WERI-Rb-1 (cell line): ENCODE measurements around the gene GATA3.

Source experiments
- DNase-seq: peaks from one replicate; pipeline ENCODE4 v3.0.0-alpha.2; 2020
- H3K27ac ChIP-seq: fragments of 250-450 bp; sonication (Bioruptor Pico); 2 replicates; pipeline ENCODE4 v1.5.1; 2020; ENCODE audit warnings: mild to moderate bottlenecking, moderate library complexity
- H3K27me3 ChIP-seq: fragments of 250-450 bp; sonication (Bioruptor Pico); 2 replicates; pipeline ENCODE4 v1.5.1; 2021; ENCODE audit warnings: mild to moderate bottlenecking, low read depth, moderate library complexity; ENCODE audit not compliant: insufficient read depth, severe bottlenecking
- H3K36me3 ChIP-seq: fragments of 250-450 bp; sonication (Bioruptor Pico); 2 replicates; pipeline ENCODE4 v1.5.1; 2020; ENCODE audit warnings: mild to moderate bottlenecking, moderate library complexity
- H3K4me3 ChIP-seq: 2 replicates; pipeline ENCODE4 v1.5.1; 2011; ENCODE audit warnings: low read depth, mild to moderate bottlenecking, control low read depth, low read length
- H3K9me3 ChIP-seq: fragments of 250-450 bp; sonication (Bioruptor Pico); 2 replicates; pipeline ENCODE4 v1.5.1; 2021; ENCODE audit warnings: mild to moderate bottlenecking, moderate library complexity; ENCODE audit not compliant: severe bottlenecking
- TF ChIP-seq, protein P1 (sequence below): IDR thresholded peaks from 2 replicates; pipeline ENCODE4 v1.5.1; 2011; ENCODE audit warnings: low read depth, mild to moderate bottlenecking, control low read depth, inconsistent platforms, low read length

The GATA3 gene

DNA sequence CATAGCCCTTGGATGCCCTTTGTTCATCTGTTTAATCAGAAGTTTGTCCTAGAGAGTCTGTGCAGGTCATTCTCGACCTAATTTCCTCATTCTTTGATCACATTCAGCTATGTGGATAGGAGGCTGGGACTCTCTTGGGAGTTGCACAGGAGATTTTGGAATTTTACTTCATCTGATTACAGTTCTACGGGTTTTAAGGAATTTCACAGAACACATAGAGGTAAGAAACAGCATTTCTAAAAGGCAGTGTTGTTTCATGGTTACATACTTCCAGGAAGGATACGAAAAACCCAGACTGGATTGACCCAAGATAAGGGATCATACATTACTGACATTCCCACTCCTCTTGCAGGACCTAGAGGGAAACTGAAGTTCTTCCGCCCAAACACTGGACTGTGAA lies 45.9 kb downstream of the GATA3 start:
- no peak overlapping the region for H3K4me3 ChIP-seq
- TF ChIP-seq, protein P1, sequence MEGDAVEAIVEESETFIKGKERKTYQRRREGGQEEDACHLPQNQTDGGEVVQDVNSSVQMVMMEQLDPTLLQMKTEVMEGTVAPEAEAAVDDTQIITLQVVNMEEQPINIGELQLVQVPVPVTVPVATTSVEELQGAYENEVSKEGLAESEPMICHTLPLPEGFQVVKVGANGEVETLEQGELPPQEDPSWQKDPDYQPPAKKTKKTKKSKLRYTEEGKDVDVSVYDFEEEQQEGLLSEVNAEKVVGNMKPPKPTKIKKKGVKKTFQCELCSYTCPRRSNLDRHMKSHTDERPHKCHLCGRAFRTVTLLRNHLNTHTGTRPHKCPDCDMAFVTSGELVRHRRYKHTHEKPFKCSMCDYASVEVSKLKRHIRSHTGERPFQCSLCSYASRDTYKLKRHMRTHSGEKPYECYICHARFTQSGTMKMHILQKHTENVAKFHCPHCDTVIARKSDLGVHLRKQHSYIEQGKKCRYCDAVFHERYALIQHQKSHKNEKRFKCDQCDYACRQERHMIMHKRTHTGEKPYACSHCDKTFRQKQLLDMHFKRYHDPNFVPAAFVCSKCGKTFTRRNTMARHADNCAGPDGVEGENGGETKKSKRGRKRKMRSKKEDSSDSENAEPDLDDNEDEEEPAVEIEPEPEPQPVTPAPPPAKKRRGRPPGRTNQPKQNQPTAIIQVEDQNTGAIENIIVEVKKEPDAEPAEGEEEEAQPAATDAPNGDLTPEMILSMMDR, result no peak
- no peaks in the 10 kb centered on the region for H3K36me3 ChIP-seq
- peaks cover 7% of the 10 kb centered on the region for H3K27me3 ChIP-seq
- H3K9me3 ChIP-seq, result no peaks in the 10 kb centered on the region
- DNase-seq, result no peak
- H3K27ac ChIP-seq, result no peak overlapping the region

DNA sequence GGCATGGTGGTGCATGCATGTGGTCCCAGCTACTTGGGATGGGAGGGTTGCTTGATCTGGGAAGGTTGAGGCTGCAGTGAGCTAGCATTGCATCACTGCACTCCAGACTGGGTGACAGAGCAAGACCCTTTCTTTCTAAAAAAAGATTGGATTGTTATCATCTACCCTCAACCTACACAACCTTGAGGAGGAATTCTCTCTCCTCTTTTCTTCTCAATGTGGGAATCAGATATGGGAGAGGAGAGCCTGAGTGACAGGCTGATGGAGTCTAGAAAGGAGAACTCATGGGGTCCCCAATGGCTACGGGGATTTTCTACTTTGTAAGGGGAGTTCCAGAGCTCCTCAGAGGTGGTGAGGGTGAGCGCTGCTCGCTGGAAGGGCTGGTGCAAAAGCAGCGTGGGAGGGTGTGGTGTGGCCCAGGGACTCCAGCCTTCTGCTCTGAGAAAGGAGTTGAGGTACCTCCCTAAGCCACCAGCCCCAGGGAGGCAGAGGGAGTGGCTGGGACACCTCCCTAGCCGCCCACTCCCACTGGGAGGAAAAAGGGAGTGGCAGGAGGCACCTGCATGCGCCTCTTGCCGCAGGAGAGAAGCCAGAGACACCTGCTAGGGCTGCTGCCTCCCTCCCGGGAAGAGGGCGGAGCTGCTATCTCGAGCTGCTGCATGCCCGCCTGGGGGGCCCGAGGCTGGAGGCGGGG lies 48.4 kb downstream of the GATA3 start:
- Histone ChIP-seq H3K27ac (no peak overlapping the region), H3K9me3 (no peaks in the 10 kb centered on the region), H3K4me3 (no peak overlapping the region), H3K36me3 (no peaks in the 10 kb centered on the region), H3K27me3 (peaks cover 7% of the 10 kb centered on the region)
- TF ChIP-seq, protein P1, result no peak
- no peak for DNase-seq

DNA sequence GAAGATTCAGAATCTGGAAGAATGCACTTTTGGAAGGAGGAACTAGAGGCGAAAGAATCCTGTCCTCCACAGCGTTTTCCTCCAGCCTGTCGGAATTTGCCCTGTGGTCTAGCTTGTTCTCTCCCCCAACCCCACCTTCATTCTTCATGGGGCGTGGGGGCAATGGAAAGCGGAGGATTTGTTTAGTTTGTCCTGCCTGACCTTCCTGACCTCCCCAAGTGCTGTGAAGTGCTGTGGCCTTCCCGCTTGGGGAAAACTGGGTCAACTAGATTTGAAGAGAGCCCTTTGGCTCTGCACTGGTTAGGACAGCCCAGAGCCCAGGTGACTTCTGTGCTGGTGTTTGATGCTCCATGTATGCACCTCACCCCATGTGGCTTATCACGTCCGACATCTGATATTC lies 49.1 kb downstream of the GATA3 start:
- no peaks in the 10 kb centered on the region for H3K9me3 ChIP-seq
- H3K36me3 ChIP-seq, result no peaks in the 10 kb centered on the region
- no peak overlapping the region for H3K27ac ChIP-seq
- H3K27me3 ChIP-seq, result peaks cover 9% of the 10 kb centered on the region
- no peak overlapping the region for H3K4me3 ChIP-seq
- TF ChIP-seq, protein P1, result no peak
- DNase-seq, result no peak

DNA sequence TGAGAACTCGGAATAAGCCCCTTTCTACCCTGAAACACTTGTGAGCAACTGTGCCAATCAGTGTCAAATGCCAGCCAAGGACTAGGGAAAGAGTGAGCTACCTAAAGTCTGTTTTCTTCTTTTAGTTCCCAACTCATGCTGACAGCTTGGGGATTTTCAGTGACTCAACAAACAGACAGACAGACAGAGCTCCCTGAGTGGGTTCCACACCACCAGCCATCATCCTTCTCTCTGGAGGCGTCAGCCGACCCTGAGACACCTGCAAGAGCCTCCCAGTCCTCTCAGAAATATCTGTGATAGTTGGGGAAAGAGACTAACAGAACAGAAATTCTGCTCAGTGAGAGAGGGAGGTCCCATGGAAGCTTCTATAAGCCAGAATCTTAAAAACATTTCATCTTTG lies 49.5 kb downstream of the GATA3 start:
- no peaks in the 10 kb centered on the region for H3K36me3 ChIP-seq
- no peaks in the 10 kb centered on the region for H3K9me3 ChIP-seq
- TF ChIP-seq, protein P1, result no peak
- peaks cover 9% of the 10 kb centered on the region for H3K27me3 ChIP-seq
- no peak overlapping the region for H3K4me3 ChIP-seq
- H3K27ac ChIP-seq, result no peak overlapping the region
- DNase-seq, result no peak

DNA sequence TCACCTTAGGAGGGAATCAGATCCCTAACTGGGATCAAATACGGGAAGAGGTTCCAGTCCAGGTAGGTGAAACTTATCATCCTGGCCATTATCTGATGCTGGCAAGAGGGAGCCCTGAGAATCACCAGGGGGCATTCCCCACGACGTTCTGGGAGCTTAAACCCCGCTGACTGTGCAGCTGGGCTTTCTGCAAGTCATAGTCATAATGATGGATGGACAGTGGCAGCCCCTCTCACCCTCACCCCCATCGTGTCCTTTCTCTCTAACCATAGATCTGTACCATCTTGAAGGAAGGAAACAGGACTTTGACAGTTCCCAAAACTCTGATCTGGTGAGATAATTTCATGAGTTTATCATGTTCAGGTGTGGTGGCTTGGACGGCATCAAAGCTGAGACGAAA lies 50.2 kb downstream of the GATA3 start:
- no peak overlapping the region for H3K4me3 ChIP-seq
- H3K27ac ChIP-seq, result no peak overlapping the region
- peaks cover 9% of the 10 kb centered on the region for H3K27me3 ChIP-seq
- no peak for DNase-seq
- TF ChIP-seq, protein P1, result no peak
- H3K36me3 ChIP-seq, result no peaks in the 10 kb centered on the region
- no peaks in the 10 kb centered on the region for H3K9me3 ChIP-seq

DNA sequence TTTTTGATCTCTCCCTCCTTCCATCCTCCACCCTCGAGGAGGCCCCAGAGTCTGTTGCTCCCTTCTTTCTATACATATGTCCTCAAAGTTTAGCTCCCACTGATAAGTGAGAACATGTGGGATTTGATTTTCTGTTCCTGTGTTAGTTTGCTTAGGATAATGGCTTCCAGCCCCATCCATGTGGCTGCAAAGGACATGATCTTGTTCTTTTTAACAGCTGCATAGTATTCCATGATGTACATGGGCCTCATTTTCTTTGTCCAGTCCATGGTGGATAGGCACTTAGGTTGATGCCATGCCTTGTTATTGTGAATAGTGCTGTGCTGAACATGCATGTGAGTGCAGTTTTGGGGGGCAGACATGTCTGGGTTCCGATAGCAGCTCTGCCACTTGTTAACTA lies 51.4 kb downstream of the GATA3 start:
- Histone ChIP-seq H3K36me3 (no peaks in the 10 kb centered on the region), H3K4me3 (no peak overlapping the region), H3K9me3 (no peaks in the 10 kb centered on the region), H3K27me3 (peaks cover 9% of the 10 kb centered on the region), H3K27ac (no peak overlapping the region)
- no peak for DNase-seq
- TF ChIP-seq, protein P1, result no peak
